T-cell (primary cell): ENCODE results near the gene TUBB1. TPM values are rescaled to one million over a fixed set of nuclear protein-coding genes. Genes with fewer than 3 reads are reported as not detected.

Experiments used
- ATAC-seq, 4 experiments: fragments of 200-7000 bp in 3 of 4; fragments of 150-1000 bp in 1 of 4; cut with Tn5 transposase; replicated peaks in 1 of 4; 1 replicate in 3 of 4; 2 replicates in 1 of 4; pipeline ENCODE4 v1.10.0; 2021; ENCODE audit warnings: moderate library complexity in 3 of 4, mild to moderate bottlenecking in 2 of 4, moderate number of reproducible peaks in 1 of 4
- CTCF ChIA-PET, 2 donors: fragments of 300-600 bp; sonication (Branson Sonifier 250); formaldehyde crosslinking; loops; one replicate each; lab custom pipeline; 2022; ENCODE audit warnings: antibody characterized with exemption in 2 of 2; lab: Charles Lee
- POLR2A ChIA-PET, 2 donors: fragments of 300-600 bp; sonication (Branson Sonifier 250); formaldehyde crosslinking; loops; one replicate each; lab custom pipeline; 2022; ENCODE audit warnings: antibody characterized with exemption in 2 of 2; lab: Charles Lee
- DNase-seq, 35 experiments: peaks; one replicate each; pipeline versions ENCODE4 v3.0.0 to v3.0.0-alpha.2; 2013 to 2023
- H3K27ac ChIP-seq: one replicate; pipeline ENCODE4 v1.5.1; 2013; ENCODE audit warnings: low read length
- H3K27me3 ChIP-seq, 2 experiments: replicated peaks in 1 of 2; 1 replicate in 1 of 2; 2 replicates in 1 of 2; pipeline versions ENCODE4 v1.6.1 to v1.7.0; 2013; ENCODE audit warnings: low read length in 1 of 2, mixed read lengths in 1 of 2; ENCODE audit not compliant: control insufficient read depth in 2 of 2, insufficient read depth in 2 of 2; ENCODE audit errors: extremely low read depth in 1 of 2
- H3K36me3 ChIP-seq, 2 donors: 1 replicate in 1 of 2; 2 replicates in 1 of 2; pipeline versions ENCODE4 v1.6.1 to v1.7.0; 2013; ENCODE audit warnings: low read length in 1 of 2; ENCODE audit not compliant: control insufficient read depth in 2 of 2, insufficient read depth in 1 of 2; ENCODE audit errors: extremely low read depth in 1 of 2
- H3K4me1 ChIP-seq, 2 experiments: 1 replicate in 1 of 2; 2 replicates in 1 of 2; pipeline versions ENCODE4 v1.6.1 to v1.7.0; 2013; ENCODE audit warnings: low read length in 2 of 2, mixed read lengths in 1 of 2; ENCODE audit not compliant: insufficient read depth in 2 of 2, control insufficient read depth in 1 of 2; ENCODE audit errors: extremely low read depth in 1 of 2
- H3K4me3 ChIP-seq, 2 donors: 1 replicate in 1 of 2; 2 replicates in 1 of 2; pipeline versions ENCODE4 v1.5.1 to v1.7.0; 2013; ENCODE audit warnings: mild to moderate bottlenecking in 2 of 2, low read length in 1 of 2, moderate library complexity in 1 of 2; ENCODE audit not compliant: control insufficient read depth in 1 of 2; ENCODE audit errors: extremely low read depth in 1 of 2
- H3K9me3 ChIP-seq: 2 replicates; pipeline ENCODE4 v1.7.0; 2013
- H3K27ac Mint-ChIP-seq, 2 donors: one replicate each; pipeline ENCODE4 v1.8.0; 2020 to 2021; ENCODE audit warnings: mild to moderate bottlenecking in 2 of 2, mixed read lengths in 2 of 2
- H3K27me3 Mint-ChIP-seq, 2 donors: one replicate each; pipeline ENCODE4 v1.8.0; 2021 to 2022; ENCODE audit warnings: mixed read lengths in 2 of 2
- H3K36me3 Mint-ChIP-seq: one replicate; pipeline ENCODE4 v1.8.0; 2021; ENCODE audit warnings: mixed read lengths
- H3K4me1 Mint-ChIP-seq, 3 donors: one replicate each; pipeline ENCODE4 v1.8.0; 2020 to 2022; ENCODE audit warnings: mixed read lengths in 3 of 3, mild to moderate bottlenecking in 1 of 3
- H3K4me3 Mint-ChIP-seq, 3 donors: one replicate each; pipeline ENCODE4 v1.8.0; 2020 to 2022; ENCODE audit warnings: mild to moderate bottlenecking in 3 of 3, mixed read lengths in 3 of 3, moderate library complexity in 3 of 3
- H3K9me3 Mint-ChIP-seq, 3 donors: one replicate each; pipeline ENCODE4 v1.8.0; 2020 to 2022; ENCODE audit warnings: mixed read lengths in 3 of 3
- WGBS: methylation state at CpG from one replicate; pipeline ENCODE4 v1.1.5; 2013; ENCODE audit warnings: missing lambda C conversion rate; ENCODE audit not compliant: insufficient coverage; 5-methylcytosine and 5-hydroxymethylcytosine counted together
- total RNA-seq, 35 experiments: library from RNA in 6 of 35; stranded (reverse) in 6 of 35; fragments of 120-200 nt in 1 of 35; gene quantifications; one replicate each; pipeline versions ENCODE4 v1.2.1 to v1.2.4 and lab custom pipeline; 2013 to 2026

The TUBB1 gene
- total RNA-seq, 5 donors from 2014 or later (not counting 1 experiment from before 2014, with no cell fraction given) = 0.56 to 5.0 TPM; not detected in 3

DNA sequence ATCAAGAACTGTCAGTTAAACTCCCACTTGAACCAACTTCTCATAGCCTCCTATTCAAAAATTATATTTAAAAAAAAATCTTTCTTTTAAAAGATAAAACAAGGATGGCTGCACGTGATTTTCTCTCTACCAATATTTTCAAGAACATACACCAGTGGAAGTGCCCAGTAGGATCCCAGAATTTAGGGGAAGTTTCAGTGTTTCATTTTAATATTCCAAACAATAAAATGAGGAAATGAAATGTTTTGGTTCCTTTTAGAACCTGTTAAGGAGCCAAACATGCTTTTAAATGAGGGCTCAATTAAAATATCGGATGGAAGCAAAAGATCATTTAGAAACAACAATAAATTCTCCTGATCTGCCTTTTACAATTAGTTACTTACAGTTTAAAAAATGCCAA lies 49.8 kb downstream of the TUBB1 start:
- Mint-ChIP-seq H3K4me3 (no peak overlapping the region), H3K4me1 (no peaks in the 10 kb centered on the region), H3K27me3 (peaks cover 6 to 11% of the 10 kb centered on the region in 2 donors), H3K9me3 (no peaks in the 10 kb centered on the region), H3K27ac (no peak overlapping the region), H3K36me3 (no peaks in the 10 kb centered on the region)
- Histone ChIP-seq H3K4me1 (no peaks in the 10 kb centered on the region), H3K36me3 (no peaks in the 10 kb centered on the region), H3K4me3 (no peak overlapping the region), H3K27ac (no peak overlapping the region), H3K27me3 (peaks cover 2 to 5% of the 10 kb centered on the region in 2 experiments), H3K9me3 (no peaks in the 10 kb centered on the region)
- no CpG with 5 or more reads among the region's 2 CpGs for WGBS
- ChIA-PET CTCF (no interaction called here), POLR2A (no interaction called here)
- DNase-seq = no peak
- no peak for ATAC-seq

DNA sequence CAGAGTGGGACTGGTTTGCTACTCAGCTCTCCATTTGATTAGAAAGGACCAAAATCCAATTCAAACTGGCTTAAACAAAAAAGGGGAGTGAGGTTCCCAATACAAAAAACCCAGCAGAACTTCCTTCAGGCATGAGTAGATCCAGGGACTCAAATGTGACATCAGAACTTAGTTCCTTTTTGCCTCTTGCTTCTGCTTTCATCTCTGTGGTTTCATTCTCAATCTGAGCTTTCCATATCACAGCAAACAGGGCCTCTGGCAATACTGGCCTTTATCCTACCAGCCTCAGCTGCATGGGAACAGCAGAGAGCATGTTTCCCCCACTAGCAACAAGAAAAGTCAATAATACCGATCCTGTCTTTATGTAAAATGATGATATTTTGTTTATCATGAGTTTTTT lies 52.0 kb downstream of the TUBB1 start:
- Mint-ChIP-seq H3K4me1 (peaks cover 0 to 4% (median 4%) of the 10 kb centered on the region in 3 donors), H3K27me3 (peaks cover 14 to 21% of the 10 kb centered on the region in 2 donors), H3K4me3 (no peak overlapping the region), H3K27ac (no peak overlapping the region), H3K36me3 (no peaks in the 10 kb centered on the region), H3K9me3 (no peaks in the 10 kb centered on the region)
- no CpG with 5 or more reads among the region's 1 CpG for WGBS
- no peaks in the 10 kb centered on the region for H3K36me3 ChIP-seq
- ATAC-seq = no peak
- no peaks in the 10 kb centered on the region for H3K4me1 ChIP-seq
- no peak for DNase-seq
- H3K27ac ChIP-seq = no peak overlapping the region
- H3K4me3 ChIP-seq = no peak overlapping the region
- peaks cover 2 to 9% of the 10 kb centered on the region in 2 experiments for H3K27me3 ChIP-seq
- CTCF ChIA-PET = no interaction called here
- POLR2A ChIA-PET = interaction anchor here in 1 of 2 donors (0.6 kb wide), 1 partner anchor 410 kb away, joined by 4 read pairs; no protein-coding TSS in a partner anchor
- no peaks in the 10 kb centered on the region for H3K9me3 ChIP-seq

DNA sequence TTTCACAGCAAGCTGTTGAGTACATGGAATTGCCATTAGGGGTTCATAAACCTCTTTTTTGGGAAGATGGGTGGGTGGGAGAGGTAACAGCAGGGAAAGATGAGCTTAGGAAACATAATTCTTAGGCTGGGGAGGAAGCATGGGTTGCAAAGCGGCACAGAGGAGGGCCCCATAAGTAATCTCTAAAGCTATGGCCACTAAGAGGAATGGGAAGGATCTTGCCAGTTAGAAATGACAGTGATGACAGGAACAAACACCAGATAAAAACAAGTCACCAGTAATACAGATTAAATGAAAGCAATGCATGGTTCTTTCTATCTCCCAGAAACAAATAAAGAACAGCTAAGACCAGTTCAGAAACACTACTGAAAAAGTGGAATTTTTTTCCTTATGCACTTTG lies 54.4 kb downstream of the TUBB1 start:
- no peak overlapping the region for H3K4me3 ChIP-seq
- no peak for DNase-seq
- H3K4me1 ChIP-seq = no peaks in the 10 kb centered on the region
- no CpG with 5 or more reads among the region's 1 CpG for WGBS
- no peaks in the 10 kb centered on the region for H3K36me3 Mint-ChIP-seq
- peaks cover 0 to 6% (median 4%) of the 10 kb centered on the region in 3 donors for H3K4me1 Mint-ChIP-seq
- ChIA-PET POLR2A (interaction anchor here in 1 of 2 donors (0.6 kb wide), 1 partner anchor 201 kb away, joined by 11 read pairs; no protein-coding TSS in a partner anchor), CTCF (interaction anchor here in 1 of 2 donors (0.8 kb wide), 1 partner anchor 9 kb away, joined by 3 read pairs; no protein-coding TSS in a partner anchor)
- no peak overlapping the region for H3K27ac ChIP-seq
- ATAC-seq = no peak
- no peaks in the 10 kb centered on the region for H3K9me3 ChIP-seq
- H3K36me3 ChIP-seq = no peaks in the 10 kb centered on the region
- no peaks in the 10 kb centered on the region for H3K9me3 Mint-ChIP-seq
- H3K27ac Mint-ChIP-seq = no peak overlapping the region
- peaks cover 2 to 19% of the 10 kb centered on the region in 2 experiments for H3K27me3 ChIP-seq
- no peak overlapping the region for H3K4me3 Mint-ChIP-seq
- peaks cover 24 to 36% of the 10 kb centered on the region in 2 donors for H3K27me3 Mint-ChIP-seq

DNA sequence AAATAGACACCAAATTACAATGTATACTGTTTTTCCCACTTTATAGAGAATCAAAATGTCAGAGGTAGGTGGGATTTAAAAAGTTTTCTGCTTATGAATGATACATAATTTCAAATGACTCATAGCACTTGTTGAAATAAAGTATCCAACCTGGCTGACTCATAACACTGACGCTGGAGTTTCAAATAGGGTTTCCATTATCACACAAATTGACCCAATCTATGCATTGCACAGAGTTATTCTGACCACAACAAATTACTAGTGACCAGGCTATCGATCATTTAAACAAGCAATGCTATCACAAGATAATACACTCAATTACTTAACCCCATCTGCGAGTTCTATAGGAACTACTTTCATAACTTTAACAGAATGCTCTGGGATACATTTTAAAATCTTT lies 55.2 kb downstream of the TUBB1 start:
- CTCF ChIA-PET = no interaction called here
- H3K4me3 ChIP-seq = no peak overlapping the region
- Mint-ChIP-seq H3K9me3 (no peaks in the 10 kb centered on the region), H3K36me3 (no peaks in the 10 kb centered on the region), H3K4me1 (peaks cover 0 to 6% (median 4%) of the 10 kb centered on the region in 3 donors), H3K4me3 (no peak overlapping the region), H3K27me3 (peaks cover 25 to 38% of the 10 kb centered on the region in 2 donors), H3K27ac (no peak overlapping the region)
- DNase-seq = no peak
- no peak for ATAC-seq
- 13% methylated on average over 1 of the region's 3 CpGs for WGBS
- H3K27ac ChIP-seq = no peak overlapping the region
- POLR2A ChIA-PET = no interaction called here
- no peaks in the 10 kb centered on the region for H3K4me1 ChIP-seq
- peaks cover 0 to 22% of the 10 kb centered on the region in 2 experiments for H3K27me3 ChIP-seq
- no peaks in the 10 kb centered on the region for H3K36me3 ChIP-seq
- H3K9me3 ChIP-seq = no peaks in the 10 kb centered on the region

DNA sequence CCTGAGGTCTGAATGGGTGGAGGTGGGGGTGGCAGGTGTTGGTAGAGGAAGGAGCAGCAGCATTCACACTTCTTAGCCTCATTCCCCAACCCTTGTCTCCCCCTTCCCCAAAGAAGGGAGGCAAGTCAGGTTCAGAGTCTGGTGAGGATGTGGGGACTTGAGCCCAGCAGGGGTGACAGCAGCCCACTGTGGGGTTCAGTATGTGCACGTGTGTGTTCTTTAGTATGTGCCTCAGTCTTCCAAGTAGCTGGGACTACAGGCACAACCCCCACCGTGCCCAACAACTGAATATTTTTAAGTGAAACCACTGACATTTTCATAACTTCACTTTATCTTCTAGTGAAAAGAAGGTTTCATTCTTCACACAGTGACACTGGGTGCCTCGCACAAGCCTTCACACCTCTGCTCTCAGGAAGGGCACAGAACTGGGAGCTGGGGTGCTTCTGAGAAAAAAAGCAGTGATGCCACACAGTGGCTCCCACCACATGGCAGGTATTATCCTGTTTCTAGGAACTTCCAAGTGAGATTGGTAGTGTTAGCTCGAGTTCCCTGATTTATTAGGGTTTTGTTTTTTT lies 56.8 kb downstream of the TUBB1 start:
- ATAC-seq = no peak
- Mint-ChIP-seq H3K9me3 (no peaks in the 10 kb centered on the region), H3K27ac (no peak overlapping the region)

More for the DNA sequence above, 56.8 kb downstream of the TUBB1 start:
- Mint-ChIP-seq H3K27me3 (peaks cover 24 to 40% of the 10 kb centered on the region in 2 donors), H3K4me1 (peaks cover 0 to 6% (median 4%) of the 10 kb centered on the region in 3 donors), H3K4me3 (no peak overlapping the region), H3K36me3 (no peaks in the 10 kb centered on the region)
- H3K9me3 ChIP-seq = no peaks in the 10 kb centered on the region
- H3K27ac ChIP-seq = no peak overlapping the region
- H3K4me3 ChIP-seq = no peak overlapping the region
- ChIA-PET POLR2A (interaction anchor here (0.6 kb wide), 2 partner anchors 99 to 168 kb away, joined by 3 to 7 read pairs; no protein-coding TSS in a partner anchor), CTCF (interaction anchor here in 1 of 2 donors (0.7 kb wide), 1 partner anchor 208 kb away, joined by 5 read pairs; no protein-coding TSS in a partner anchor)
- H3K36me3 ChIP-seq = no peaks in the 10 kb centered on the region
- DNase-seq = no peak
- WGBS = no CpG with 5 or more reads among the region's 4 CpGs
- peaks cover 0 to 22% of the 10 kb centered on the region in 2 experiments for H3K27me3 ChIP-seq
- no peaks in the 10 kb centered on the region for H3K4me1 ChIP-seq
